Measurements from ENCODE around the gene PLPP2.

GRCh38 chr19:322616-323015, 31.4 kb upstream of the PLPP2 start:
- TF ChIP-seq CTCF (IDR thresholded peaks at IDR 0.05) (no peak), POLR2A (IDR thresholded peaks at IDR 0.05) (no peak)
